Ovary (tissue), 9 donors: ENCODE results near the gene ARL2. TPM values are rescaled to one million over a fixed set of nuclear protein-coding genes. Genes with fewer than 3 reads are reported as not detected.

Source experiments
- DNase-seq, 5 donors: peaks; one replicate each; pipeline ENCODE4 v3.0.0-alpha.2; 2019 to 2020
- H3K27ac ChIP-seq, 2 donors: fragments of 200-600 bp; one replicate each; pipeline versions ENCODE4 v1.5.1 to v1.8.0; 2019 to 2022
- H3K27me3 ChIP-seq: fragments of 200-600 bp; one replicate; pipeline ENCODE4 v1.8.0; 2022
- H3K36me3 ChIP-seq: fragments of 200-600 bp; sonication (generic); one replicate; pipeline ENCODE4 v1.5.1; 2019
- H3K4me1 ChIP-seq: one replicate; pipeline ENCODE4 v1.8.1; 2013; ENCODE audit warnings: mild to moderate bottlenecking, moderate library complexity; ENCODE audit not compliant: insufficient read depth
- H3K4me3 ChIP-seq: fragments of 200-600 bp; sonication (generic); one replicate; pipeline ENCODE4 v1.5.1; 2017
- H3K9me3 ChIP-seq, 2 donors: fragments of 200-600 bp in 1 of 2; sonication (generic) in 1 of 2; one replicate each; pipeline versions ENCODE4 v1.5.1 to v1.8.1; 2013 to 2019; ENCODE audit warnings: mild to moderate bottlenecking in 1 of 2, moderate library complexity in 1 of 2
- CTCF ChIP-seq, 3 donors: fragments of 450-650 bp in 2 of 3; fragments of 200-600 bp in 1 of 3; IDR thresholded peaks; one replicate each; pipeline versions ENCODE4 v1.5.1 to v1.8.0; 2016 to 2022; ENCODE audit warnings: antibody characterized with exemption in 3 of 3, mild to moderate bottlenecking in 1 of 3
- EP300 ChIP-seq: sonication (generic); formaldehyde crosslinking; IDR thresholded peaks from one replicate; pipeline ENCODE4 v1.6.1; 2017; ENCODE audit warnings: antibody characterized with exemption
- POLR2A ChIP-seq: fragments of 450-650 bp; IDR thresholded peaks from one replicate; pipeline ENCODE4 v1.6.1; 2017; ENCODE audit warnings: antibody characterized with exemption, mild to moderate bottlenecking, moderate library complexity
- WGBS, 3 donors: extraction: QIAGEN DNeasy Blood & Tissue Kit in 1 of 3; methylation state at CpG; one replicate each; pipeline versions ENCODE4 v1.1.5 to v1.1.7; 2013 to 2017; 5-methylcytosine and 5-hydroxymethylcytosine counted together
- intact Hi-C, 4 donors: fragments of 100-400 bp; cut with DNase I; formaldehyde crosslinking; loops; one replicate each; pipeline versions ENCODE4 v1.11.0 to v1.15.1; 2022 to 2023
- polyA plus RNA-seq, 2 donors: library from polyadenylated mRNA; stranded (reverse); fragments of 200-250 nt in 1 of 2; fragments of 350-450 nt in 1 of 2; fragmentation: Illumina TruSeq in 1 of 2; extraction: RNeasy Lipid Tissue Mini Kit (QIAGEN cat#74804) in 1 of 2; gene quantifications; one replicate each; pipeline ENCODE4 v1.2.3, GENCODE V29; 2013 to 2014
- total RNA-seq, 7 donors: library from RNA; depleted of rRNA in 2 of 7; stranded (reverse); fragments of >200 nt in 2 of 7; fragmentation: NEBNext Ultra II Directional in 3 of 7; extraction: Animal tissue kit (Norgen Biotek cat#: 25700) in 3 of 7; gene quantifications; one replicate each; pipeline versions ENCODE4 v1.1.0 to v1.2.4, GENCODE V29; 2016 to 2023
- donor health status: DM: no; HTN: no; CAD: no; lungs with moderate emphysema.
- donor health status: DM: no; HTN: no; CAD: no.
- donor health status: Bipolar disorder and iron deficiency.
- donor health status: DM: yes; HTN: yes; CAD: no.
- donor health status: DM: no; HTN: no; CAD: no.
- donor health status: DM: yes; HTN: yes; CAD: no.

Gene ARL2
- total and polyA plus RNA-seq, 9 donors, result 60.9 to 147 (median 99.7) TPM

DNA sequence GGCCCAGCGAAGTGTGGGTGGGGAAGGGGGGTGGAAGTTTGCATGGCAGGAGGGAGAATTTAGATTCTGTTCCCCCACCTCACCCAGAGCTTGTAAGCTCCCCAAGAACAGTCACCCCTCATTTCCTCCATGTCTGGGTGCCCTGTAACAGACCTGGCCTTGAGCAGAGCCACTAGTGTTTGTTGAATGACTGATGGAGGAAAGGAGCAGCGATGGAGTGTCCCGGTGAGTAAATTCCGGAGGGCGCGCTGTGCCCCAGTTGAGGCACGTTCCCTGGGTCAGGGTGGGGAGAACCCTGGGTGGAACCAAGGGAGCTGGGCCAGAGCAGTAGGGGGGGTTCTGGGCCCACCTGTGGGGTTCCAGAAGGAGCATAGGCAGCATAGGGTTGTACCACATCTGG lies 43.6 kb downstream of the ARL2 start:
- WGBS, 3 donors, result 79 to 90% (median 89%) methylated on average over 7 of the region's 7 CpGs

DNA sequence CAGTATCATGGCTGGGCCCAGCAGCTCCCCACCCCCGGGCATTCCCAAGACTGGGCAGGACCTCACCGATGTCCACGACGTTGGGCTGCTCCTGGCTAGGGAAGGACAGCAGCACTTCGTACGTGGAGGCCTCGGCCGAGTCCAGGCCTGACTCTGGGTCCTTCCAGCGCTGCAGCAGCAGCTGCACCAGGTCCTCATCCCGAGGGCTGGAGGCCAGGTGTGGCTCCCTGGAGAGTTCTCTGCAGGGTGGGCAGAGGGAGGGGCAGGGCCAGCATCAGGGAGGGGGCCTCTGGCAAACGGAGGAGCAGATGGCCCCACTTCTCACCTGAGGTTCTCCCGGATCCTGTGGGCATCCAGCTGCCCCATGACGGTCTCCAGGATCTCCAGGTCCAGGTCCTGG lies 44.1 kb downstream of the ARL2 start:
- Histone ChIP-seq H3K9me3 (no peaks in the 10 kb centered on the region), H3K4me1 (no peaks in the 10 kb centered on the region), H3K27ac (no peak overlapping the region), H3K27me3 (no peaks in the 10 kb centered on the region), H3K36me3 (no peaks in the 10 kb centered on the region), H3K4me3 (no peak overlapping the region)
- intact Hi-C loops, result no loop called here
- DNase-seq, result no peak
- no peak for TF ChIP-seq EP300
- no peak for TF ChIP-seq POLR2A
- WGBS, 3 donors, result 60 to 66% (median 61%) methylated on average over 12 to 13 of the region's 13 CpGs

More for the DNA sequence above, 43.6 kb downstream of the ARL2 start:
- TF ChIP-seq CTCF (IDR thresholded peaks at IDR 0.05), result no peak
- TF ChIP-seq POLR2A, result no peak
- TF ChIP-seq EP300, result no peak
- Histone ChIP-seq H3K4me1 (no peaks in the 10 kb centered on the region), H3K27me3 (no peaks in the 10 kb centered on the region), H3K36me3 (no peaks in the 10 kb centered on the region), H3K4me3 (no peak overlapping the region), H3K9me3 (no peaks in the 10 kb centered on the region), H3K27ac (no peak overlapping the region)
- intact Hi-C loops, result no loop called here
- no peak for DNase-seq

DNA sequence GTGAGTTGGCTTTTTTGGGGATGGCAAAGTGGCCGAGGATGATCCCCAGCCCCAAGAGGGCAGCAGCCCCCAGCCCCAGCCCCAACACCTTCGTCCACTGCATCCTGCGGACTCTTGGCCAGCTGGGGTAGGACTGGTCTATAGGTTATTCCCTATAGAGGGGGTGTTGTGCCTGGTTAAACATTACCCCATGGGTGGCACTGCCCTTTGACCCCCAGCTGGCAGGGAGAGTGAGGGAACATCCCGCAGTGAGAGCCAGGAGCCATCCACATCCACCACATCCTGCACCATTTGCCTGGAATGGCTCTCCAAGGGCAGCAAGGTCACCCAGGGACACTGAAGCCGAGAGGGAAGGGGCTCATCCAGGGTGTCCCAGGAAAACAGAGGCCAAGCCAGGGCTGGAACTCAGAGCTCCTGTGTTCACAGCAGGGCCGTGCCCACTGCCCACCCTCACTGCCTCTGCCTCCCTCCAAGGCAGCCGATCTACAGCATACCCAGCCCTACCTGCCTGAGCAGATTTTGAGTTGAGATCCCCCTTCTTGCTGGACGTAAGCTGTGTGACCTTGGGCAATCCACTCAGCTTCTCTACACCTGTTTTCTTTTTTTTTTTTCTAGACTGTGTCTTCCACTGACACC lies 44.6 kb downstream of the ARL2 start, which contains the start of gene NAALADL1:
Gene NAALADL1 (minus strand): TSS at position 135 of the 636 bp plus-strand sequence. CDS start 32 bp downstream, at position 103.
- no peak for DNase-seq
- intact Hi-C loops, result no loop called here
- Histone ChIP-seq H3K36me3 (no peaks in the 10 kb centered on the region), H3K4me1 (no peaks in the 10 kb centered on the region), H3K27ac (no peak within 1 kb of the TSS), H3K9me3 (no peaks in the 10 kb centered on the region), H3K4me3 (no peak within 1 kb of the TSS), H3K27me3 (no peaks in the 10 kb centered on the region)
- 68 to 81% (median 69%) methylated on average over 8 of the region's 8 CpGs for WGBS, 3 donors
- TF ChIP-seq CTCF (IDR thresholded peaks at IDR 0.05) (no peak), POLR2A (no peak), EP300 (no peak)

DNA sequence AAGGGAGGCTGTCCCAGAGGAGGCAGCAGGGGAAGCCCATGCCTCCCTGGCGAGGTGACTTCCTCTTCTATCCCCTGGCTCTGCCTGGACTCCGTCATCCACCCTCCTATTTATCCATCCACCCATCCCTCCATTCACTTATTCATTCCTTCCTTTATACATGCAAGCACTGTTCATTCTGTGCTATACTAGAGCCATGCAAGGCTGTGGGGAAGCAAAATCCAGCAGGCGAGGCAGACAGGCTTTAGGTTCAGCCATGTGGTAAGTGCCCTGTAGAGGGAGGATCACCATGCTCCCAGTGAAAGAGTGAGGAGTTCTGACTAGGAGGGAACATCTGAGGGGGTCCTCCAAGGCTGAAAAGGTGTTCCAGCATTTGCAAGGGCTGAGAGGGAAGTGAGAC lies 45.6 kb downstream of the ARL2 start:
- Histone ChIP-seq H3K9me3 (no peaks in the 10 kb centered on the region), H3K4me3 (no peak overlapping the region), H3K36me3 (no peaks in the 10 kb centered on the region), H3K27ac (no peak overlapping the region), H3K4me1 (no peaks in the 10 kb centered on the region), H3K27me3 (no peaks in the 10 kb centered on the region)
- TF ChIP-seq CTCF (IDR thresholded peaks at IDR 0.05) (no peak), POLR2A (no peak), EP300 (no peak)
- intact Hi-C loops, result no loop called here
- 51 to 78% (median 52%) methylated on average over 3 of the region's 3 CpGs for WGBS, 3 donors
- DNase-seq, result no peak
